Stimulated activated naive CD8-positive, alpha-beta T cell treated with anti-CD3 and anti-CD28 coated beads, Interleukin-15, amount 100 ng/mL, for 72 hours (primary cell): ENCODE results near the gene LRIG3.
"Not testable (repeated sequence)": the region's sequence is repeated elsewhere in the genome, so short reads cannot be mapped to it uniquely, and the experiment has no call there.

Experiments
- ATAC-seq: fragments of 150-1000 bp; cut with Tn5 transposase; 2 replicates; pipeline ENCODE4 v1.10.0; 2021; ENCODE audit warnings: mild to moderate bottlenecking, moderate library complexity
- DNase-seq, 2 donors: peaks; one replicate each; pipeline ENCODE4 v3.0.0; 2021 to 2022
- H3K27ac Mint-ChIP-seq, 2 donors: one replicate each; pipeline ENCODE4 v1.8.0; 2022; ENCODE audit warnings: mild to moderate bottlenecking in 2 of 2, mixed read lengths in 2 of 2, moderate library complexity in 2 of 2
- H3K27me3 Mint-ChIP-seq: one replicate; pipeline ENCODE4 v1.8.0; 2022; ENCODE audit warnings: mixed read lengths
- H3K4me1 Mint-ChIP-seq: one replicate; pipeline ENCODE4 v1.8.0; 2022; ENCODE audit warnings: mild to moderate bottlenecking, mixed read lengths
- H3K4me3 Mint-ChIP-seq, 2 donors: one replicate each; pipeline ENCODE4 v1.8.0; 2022; ENCODE audit warnings: mild to moderate bottlenecking in 2 of 2, mixed read lengths in 2 of 2, moderate library complexity in 1 of 2
- H3K9me3 Mint-ChIP-seq, 2 donors: one replicate each; pipeline ENCODE4 v1.8.0; 2022; ENCODE audit warnings: mixed read lengths in 2 of 2

The LRIG3 gene, protein sequence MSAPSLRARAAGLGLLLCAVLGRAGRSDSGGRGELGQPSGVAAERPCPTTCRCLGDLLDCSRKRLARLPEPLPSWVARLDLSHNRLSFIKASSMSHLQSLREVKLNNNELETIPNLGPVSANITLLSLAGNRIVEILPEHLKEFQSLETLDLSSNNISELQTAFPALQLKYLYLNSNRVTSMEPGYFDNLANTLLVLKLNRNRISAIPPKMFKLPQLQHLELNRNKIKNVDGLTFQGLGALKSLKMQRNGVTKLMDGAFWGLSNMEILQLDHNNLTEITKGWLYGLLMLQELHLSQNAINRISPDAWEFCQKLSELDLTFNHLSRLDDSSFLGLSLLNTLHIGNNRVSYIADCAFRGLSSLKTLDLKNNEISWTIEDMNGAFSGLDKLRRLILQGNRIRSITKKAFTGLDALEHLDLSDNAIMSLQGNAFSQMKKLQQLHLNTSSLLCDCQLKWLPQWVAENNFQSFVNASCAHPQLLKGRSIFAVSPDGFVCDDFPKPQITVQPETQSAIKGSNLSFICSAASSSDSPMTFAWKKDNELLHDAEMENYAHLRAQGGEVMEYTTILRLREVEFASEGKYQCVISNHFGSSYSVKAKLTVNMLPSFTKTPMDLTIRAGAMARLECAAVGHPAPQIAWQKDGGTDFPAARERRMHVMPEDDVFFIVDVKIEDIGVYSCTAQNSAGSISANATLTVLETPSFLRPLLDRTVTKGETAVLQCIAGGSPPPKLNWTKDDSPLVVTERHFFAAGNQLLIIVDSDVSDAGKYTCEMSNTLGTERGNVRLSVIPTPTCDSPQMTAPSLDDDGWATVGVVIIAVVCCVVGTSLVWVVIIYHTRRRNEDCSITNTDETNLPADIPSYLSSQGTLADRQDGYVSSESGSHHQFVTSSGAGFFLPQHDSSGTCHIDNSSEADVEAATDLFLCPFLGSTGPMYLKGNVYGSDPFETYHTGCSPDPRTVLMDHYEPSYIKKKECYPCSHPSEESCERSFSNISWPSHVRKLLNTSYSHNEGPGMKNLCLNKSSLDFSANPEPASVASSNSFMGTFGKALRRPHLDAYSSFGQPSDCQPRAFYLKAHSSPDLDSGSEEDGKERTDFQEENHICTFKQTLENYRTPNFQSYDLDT

DNA sequence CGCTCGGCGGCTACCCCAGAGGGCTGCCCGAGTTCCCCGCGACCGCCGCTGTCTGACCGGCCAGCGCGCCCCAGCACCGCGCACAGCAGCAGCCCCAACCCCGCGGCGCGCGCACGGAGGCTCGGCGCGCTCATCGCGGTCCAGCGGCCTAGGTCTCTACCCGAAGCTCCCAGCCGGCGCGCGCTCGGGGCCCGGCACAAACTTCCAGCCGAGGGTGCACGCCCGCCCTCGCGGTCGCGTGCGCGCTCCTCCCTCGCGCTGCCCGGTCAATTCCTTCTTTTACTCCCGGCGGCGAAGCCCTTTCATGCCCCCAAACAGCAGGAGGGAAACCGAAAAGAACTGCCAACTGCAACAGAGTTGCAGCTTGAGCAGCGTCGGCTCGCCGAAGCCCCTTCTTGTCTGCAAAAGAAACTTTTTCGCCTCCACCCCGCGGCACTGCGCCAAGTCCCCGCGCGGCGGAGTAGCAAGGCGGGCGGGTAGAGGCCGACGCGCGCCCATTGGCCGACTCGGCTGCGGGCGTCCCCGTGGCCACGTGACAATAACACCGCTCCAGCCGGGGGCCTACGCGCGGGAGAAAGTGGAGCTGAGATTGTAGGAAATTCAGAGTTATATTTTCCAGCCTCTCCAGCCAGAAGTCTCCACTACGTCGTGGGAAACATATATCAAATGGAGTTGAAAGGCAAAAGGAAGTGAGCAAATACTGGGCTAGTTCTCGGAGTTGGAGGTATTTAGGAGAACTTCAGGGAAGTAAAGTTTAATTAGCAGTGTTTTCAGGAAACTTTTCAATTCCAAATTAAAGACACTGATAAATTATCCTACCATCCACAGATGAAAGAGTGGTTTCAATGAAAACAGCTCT is at the start of gene LRIG3:
Gene LRIG3 (minus strand): TSS at position 403 of the 859 bp plus-strand sequence. CDS start 269 bp downstream, at position 134.
- Mint-ChIP-seq H3K27me3 (peaks cover 56% of the 10 kb centered on the region), H3K27ac (no peak within 1 kb of the TSS)
- peak; percentile 11 to 18 for DNase-seq

DNA sequence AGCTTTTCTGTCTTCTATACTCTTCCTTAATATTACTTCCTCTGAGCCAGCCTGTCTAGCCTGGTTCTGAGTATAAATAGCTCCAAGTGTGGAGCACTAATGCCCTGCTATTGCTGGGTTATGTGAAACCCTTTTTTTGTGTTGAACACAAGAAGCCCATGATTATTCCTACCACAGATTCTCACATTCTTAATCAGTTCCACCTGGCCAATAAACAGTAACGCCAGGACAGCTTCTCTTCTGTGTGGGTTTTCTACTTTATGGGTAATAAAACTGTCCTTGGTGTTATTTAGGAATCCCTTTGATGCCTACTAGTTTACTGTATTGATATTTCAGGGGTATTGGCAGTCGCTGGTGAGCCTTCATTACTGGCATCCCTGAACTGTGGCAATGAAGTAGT is 48.9 kb upstream of the LRIG3 start:
- ATAC-seq (no peak), DNase-seq (no peak)
- H3K4me3 Mint-ChIP-seq, result no peak overlapping the region
- no peaks in the 10 kb centered on the region for H3K27me3 Mint-ChIP-seq
- H3K4me1 Mint-ChIP-seq, result no peaks in the 10 kb centered on the region
- H3K9me3 Mint-ChIP-seq, result peaks cover 0 to 7% of the 10 kb centered on the region in 2 donors
- no peak overlapping the region for H3K27ac Mint-ChIP-seq

More for the DNA sequence above, at the start of gene LRIG3:
- Mint-ChIP-seq H3K4me3 (peak within 1 kb of the TSS; percentile 69 to 82), H3K9me3 (peaks cover 6 to 7% of the 10 kb centered on the region in 2 donors), H3K4me1 (peaks cover 11% of the 10 kb centered on the region)
- ATAC-seq, result peak; percentile 80

DNA sequence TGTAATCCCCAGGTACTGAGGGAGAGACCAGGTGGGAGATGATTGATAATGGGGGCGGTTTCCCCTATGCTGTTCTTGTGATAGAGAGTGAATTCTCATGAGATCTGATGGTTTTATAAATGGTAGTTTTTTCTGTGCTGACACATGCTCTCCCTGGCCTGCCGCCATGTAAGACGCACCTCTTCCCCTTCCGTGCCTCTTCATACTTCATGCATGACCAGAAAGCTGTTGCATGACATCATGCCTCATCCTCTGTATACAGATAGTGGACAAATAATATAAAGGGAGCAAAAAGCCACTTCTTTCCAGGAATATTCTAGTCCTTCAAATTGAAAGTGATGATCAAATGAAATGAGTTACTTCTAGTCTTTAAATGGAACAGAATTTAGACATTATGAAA is 47.3 kb upstream of the LRIG3 start:
- Mint-ChIP-seq H3K27ac (no peak overlapping the region), H3K27me3 (no peaks in the 10 kb centered on the region), H3K9me3 (peaks cover 0 to 7% of the 10 kb centered on the region in 2 donors), H3K4me3 (no peak overlapping the region), H3K4me1 (no peaks in the 10 kb centered on the region)
- ATAC-seq (no peak), DNase-seq (no peak)

DNA sequence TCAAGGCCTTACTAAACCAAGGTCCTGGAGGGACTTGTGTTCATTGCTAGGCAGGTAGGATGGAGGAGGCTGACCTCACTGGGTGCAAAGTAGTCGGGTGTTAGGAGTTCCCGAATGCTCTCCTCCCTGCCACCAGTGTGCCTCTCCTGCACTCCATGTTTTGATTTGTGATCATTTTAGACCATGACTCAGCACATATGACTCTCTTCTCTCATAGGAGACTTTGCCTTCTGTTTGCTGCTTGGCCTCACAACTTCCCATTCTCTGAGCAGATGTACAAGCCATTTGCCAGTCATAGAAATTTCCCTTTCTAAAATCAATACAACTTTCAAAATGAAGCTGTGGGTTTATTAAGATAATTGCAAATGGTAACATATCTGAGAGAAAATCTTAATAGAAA is 46.6 kb upstream of the LRIG3 start:
- DNase-seq (no peak), ATAC-seq (no peak)
- H3K4me1 Mint-ChIP-seq, result no peaks in the 10 kb centered on the region
- H3K4me3 Mint-ChIP-seq, result no peak overlapping the region
- peaks cover 0 to 7% of the 10 kb centered on the region in 2 donors for H3K9me3 Mint-ChIP-seq
- H3K27ac Mint-ChIP-seq, result peak overlapping the region; percentile 42 to 76
- no peaks in the 10 kb centered on the region for H3K27me3 Mint-ChIP-seq

DNA sequence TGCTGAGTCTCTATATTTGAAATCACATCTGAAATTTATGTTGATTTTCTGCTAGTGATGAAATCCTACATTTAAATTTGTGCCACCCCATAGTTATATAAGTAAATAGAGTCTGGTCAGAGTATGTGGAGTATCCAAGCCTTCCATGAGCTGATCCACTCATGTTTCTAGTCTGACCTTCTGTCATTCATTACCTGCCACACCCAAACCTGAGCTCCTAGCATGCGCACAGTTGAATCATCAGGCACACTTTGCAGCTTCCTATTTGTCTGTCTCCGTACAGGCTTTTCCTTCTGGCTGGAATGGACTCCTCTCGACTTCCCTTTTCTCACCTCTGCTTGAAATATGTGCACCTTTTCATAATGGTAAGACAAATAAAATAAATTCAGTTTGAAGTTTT is 45.3 kb upstream of the LRIG3 start:
- H3K27ac Mint-ChIP-seq, result no peak overlapping the region
- peaks cover 0 to 7% of the 10 kb centered on the region in 2 donors for H3K9me3 Mint-ChIP-seq
- H3K27me3 Mint-ChIP-seq, result no peaks in the 10 kb centered on the region
- H3K4me1 Mint-ChIP-seq, result no peaks in the 10 kb centered on the region
- no peak overlapping the region for H3K4me3 Mint-ChIP-seq
- DNase-seq, result no peak
- no peak for ATAC-seq

DNA sequence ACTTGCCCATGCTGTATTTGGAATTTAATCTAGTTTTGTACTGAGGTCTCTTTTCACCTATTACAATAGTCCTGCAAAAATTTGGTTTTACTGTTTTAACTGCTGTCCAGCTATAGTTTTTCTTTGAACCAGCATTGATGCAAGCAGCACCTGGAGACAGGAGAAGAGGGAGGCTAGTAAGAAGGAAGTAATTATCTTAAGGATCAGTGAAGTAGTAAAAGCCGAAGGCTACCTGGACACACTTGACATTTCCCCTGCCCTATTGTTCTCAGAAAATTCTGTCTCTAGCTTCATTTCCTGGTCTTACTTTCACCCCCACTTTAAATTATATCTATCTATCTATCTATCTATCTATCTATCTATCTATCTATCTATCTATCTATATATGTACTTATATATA is 43.5 kb upstream of the LRIG3 start:
- Mint-ChIP-seq H3K4me1 (no peaks in the 10 kb centered on the region), H3K27ac (no peak overlapping the region), H3K9me3 (peaks cover 0 to 2% of the 10 kb centered on the region in 2 donors), H3K4me3 (no peak overlapping the region), H3K27me3 (no peaks in the 10 kb centered on the region)
- DNase-seq (no peak), ATAC-seq (no peak)

DNA sequence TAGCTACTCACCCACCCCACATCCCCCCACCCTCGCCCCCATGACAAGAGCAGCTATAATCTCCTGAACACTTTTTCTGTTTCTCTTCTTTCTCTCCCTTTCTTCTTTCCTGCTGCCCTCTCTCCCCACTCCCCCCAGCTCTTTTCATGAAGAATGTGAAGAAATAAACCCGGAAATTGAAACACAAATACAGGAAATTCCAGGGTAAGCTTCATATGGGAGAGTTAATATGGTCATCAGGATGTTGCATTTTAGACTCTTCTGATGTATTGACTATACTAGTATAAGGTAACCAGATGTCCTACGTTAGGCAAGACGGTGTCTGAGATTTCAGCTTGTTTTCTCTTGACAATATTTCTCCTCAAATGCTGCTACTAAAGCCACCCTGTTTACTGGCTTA is 41.6 kb upstream of the LRIG3 start:
- no peaks in the 10 kb centered on the region for H3K4me1 Mint-ChIP-seq
- ATAC-seq (no peak), DNase-seq (no peak)
- no peaks in the 10 kb centered on the region for H3K27me3 Mint-ChIP-seq
- no peaks in the 10 kb centered on the region for H3K9me3 Mint-ChIP-seq
- no peak overlapping the region for H3K4me3 Mint-ChIP-seq
- H3K27ac Mint-ChIP-seq, result no peak overlapping the region

DNA sequence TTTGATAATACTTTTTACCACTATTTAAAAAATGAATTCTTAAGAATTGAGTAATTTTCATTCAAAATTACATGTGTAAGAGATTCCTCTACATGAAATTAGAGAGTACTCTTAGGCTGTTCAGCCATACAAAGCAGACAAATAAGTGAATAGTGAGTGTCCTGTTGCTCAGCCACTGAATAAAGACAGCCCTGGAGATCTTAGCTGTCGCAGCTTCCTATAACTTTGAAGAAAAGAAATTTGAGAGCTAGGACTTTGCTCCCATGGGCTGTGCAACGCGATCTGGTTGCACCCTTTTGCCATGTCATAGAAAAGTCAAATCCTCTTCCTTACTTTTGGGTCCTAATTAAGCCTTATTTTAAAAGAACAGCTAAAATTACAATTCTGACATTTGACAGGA is 40.9 kb upstream of the LRIG3 start:
- ATAC-seq (no peak), DNase-seq (no peak)
- H3K9me3 Mint-ChIP-seq, result no peaks in the 10 kb centered on the region
- no peaks in the 10 kb centered on the region for H3K27me3 Mint-ChIP-seq
- H3K4me3 Mint-ChIP-seq, result no peak overlapping the region
- H3K27ac Mint-ChIP-seq, result no peak overlapping the region
- no peaks in the 10 kb centered on the region for H3K4me1 Mint-ChIP-seq

DNA sequence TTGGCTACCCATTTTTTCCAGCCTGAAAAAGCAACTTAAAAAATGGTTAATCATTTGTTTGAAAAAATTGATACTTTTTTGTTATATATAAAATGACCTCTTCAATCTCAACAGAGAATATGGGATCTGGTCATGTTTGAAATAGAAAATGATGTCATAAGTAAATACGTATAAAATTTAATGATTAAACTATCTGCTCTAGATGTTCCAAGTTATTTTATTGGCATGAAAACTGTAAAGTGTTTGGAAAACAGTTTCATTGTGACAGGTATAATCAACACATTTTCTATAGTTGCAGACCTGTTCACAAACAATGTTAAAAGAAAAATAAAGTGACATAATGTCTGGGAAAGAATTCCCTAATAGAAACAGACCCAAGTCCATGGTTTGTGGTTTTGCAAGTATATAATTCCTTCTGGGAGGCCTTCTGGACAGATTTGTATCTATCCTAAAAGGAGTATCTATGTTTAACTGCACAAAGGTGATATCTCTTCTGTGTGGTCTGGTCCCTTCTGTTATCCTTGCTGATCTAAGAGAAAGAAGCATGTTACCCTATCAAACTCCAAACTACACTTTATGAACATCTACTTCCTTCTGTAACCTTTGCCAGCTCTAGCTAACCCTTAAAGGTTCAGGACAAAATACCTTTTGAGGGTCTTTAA is 39.5 kb upstream of the LRIG3 start:
- no peak for DNase-seq
- Mint-ChIP-seq H3K9me3 (no peaks in the 10 kb centered on the region), H3K4me1 (no peaks in the 10 kb centered on the region)

DNA sequence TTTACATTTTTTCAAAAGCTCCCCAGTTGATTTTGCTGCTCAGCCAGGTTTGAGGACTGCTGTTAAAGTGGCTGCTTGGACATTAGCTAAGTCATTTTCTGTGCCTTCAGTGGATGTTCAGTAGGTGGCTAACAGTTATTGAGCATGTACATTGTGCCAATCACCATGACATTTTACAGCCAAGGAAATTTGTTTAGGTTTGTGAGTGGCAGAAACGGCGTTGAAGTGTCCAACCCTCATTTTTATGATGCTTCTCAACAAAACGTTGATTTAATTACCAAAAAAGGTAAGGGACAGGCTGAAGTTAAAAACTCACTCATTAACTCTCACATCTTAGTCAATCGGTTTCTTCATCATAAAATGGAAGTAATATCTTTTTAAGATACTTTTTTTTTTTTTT is 37.0 kb upstream of the LRIG3 start:
- no peak overlapping the region for H3K4me3 Mint-ChIP-seq
- no peak overlapping the region for H3K27ac Mint-ChIP-seq
- no peaks in the 10 kb centered on the region for H3K9me3 Mint-ChIP-seq
- H3K4me1 Mint-ChIP-seq, result no peaks in the 10 kb centered on the region
- ATAC-seq (no peak), DNase-seq (no peak)
- H3K27me3 Mint-ChIP-seq, result no peaks in the 10 kb centered on the region

More for the DNA sequence above, 39.5 kb upstream of the LRIG3 start:
- ATAC-seq, result no peak
- Mint-ChIP-seq H3K4me3 (no peak overlapping the region), H3K27me3 (no peaks in the 10 kb centered on the region), H3K27ac (no peak overlapping the region)

DNA sequence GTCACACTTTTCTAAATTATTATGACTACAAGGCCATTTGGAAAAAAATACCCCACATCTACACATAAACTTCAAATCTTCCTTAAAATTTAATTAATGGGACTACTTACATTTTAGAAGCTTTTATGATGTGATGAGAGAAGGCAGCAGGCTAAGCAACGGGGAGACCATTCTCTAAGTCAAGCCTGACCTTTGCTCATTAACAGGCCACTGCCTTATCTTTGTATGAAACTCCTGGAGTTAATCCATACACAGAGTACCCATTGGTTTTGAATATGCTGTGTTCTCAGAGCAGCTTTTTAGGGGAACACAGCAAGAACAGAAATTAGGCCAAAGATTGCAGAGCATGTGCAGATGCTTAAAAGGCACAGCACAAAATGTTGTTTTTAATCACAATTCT is 35.5 kb upstream of the LRIG3 start:
- no peak overlapping the region for H3K27ac Mint-ChIP-seq

DNA sequence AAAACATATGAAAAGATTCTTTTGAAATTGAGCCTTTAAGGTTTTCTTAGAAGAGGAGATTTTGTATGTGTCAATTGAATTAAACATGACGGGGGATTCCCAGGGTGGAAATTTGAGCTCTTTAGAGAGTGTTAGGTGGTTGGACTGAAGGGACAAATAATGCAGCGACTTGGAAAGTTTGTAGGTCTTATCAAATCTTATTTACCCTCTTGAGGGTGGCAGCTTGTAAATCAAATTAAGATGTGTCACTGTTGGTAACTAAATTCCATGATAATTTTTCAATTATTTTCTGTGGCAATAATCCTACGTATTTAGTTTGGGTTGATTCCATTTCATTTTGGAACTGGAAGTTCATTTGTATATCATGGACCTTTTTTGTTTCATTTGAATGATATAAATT is 33.7 kb upstream of the LRIG3 start:
- Mint-ChIP-seq H3K4me3 (no peak overlapping the region), H3K4me1 (no peaks in the 10 kb centered on the region), H3K27me3 (no peaks in the 10 kb centered on the region), H3K9me3 (peaks cover 4 to 9% of the 10 kb centered on the region in 2 donors), H3K27ac (no peak overlapping the region)
- ATAC-seq, result no peak
- DNase-seq, result no peak

More for the DNA sequence above, 35.5 kb upstream of the LRIG3 start:
- no peak for ATAC-seq
- Mint-ChIP-seq H3K4me1 (no peaks in the 10 kb centered on the region), H3K9me3 (no peaks in the 10 kb centered on the region), H3K27me3 (no peaks in the 10 kb centered on the region), H3K4me3 (no peak overlapping the region)
- DNase-seq, result no peak

DNA sequence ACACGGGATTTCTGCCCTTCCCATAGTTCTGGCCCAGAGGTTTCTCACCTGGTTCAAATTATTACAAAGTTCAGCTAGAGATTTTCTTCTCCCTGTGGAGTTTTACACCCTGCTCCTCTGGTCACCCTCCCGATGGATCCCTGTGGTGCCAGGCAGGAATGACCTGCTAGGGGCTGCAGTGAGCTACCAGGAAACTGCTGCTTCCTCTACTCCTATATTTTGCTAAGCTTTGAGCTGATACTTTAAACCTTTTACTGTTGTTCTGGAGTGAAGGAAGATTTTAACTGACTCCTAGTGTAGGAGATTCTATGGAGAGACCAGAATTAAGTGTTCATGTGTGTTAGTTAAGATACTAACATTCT is 30.4 kb upstream of the LRIG3 start:
- Mint-ChIP-seq H3K27me3 (no peaks in the 10 kb centered on the region), H3K4me1 (no peaks in the 10 kb centered on the region), H3K4me3 (no peak overlapping the region), H3K27ac (peak overlapping the region in 1 of 2 donors; percentile 55), H3K9me3 (peaks cover 9 to 16% of the 10 kb centered on the region in 2 donors)
- ATAC-seq, result no peak
- DNase-seq, result no peak

DNA sequence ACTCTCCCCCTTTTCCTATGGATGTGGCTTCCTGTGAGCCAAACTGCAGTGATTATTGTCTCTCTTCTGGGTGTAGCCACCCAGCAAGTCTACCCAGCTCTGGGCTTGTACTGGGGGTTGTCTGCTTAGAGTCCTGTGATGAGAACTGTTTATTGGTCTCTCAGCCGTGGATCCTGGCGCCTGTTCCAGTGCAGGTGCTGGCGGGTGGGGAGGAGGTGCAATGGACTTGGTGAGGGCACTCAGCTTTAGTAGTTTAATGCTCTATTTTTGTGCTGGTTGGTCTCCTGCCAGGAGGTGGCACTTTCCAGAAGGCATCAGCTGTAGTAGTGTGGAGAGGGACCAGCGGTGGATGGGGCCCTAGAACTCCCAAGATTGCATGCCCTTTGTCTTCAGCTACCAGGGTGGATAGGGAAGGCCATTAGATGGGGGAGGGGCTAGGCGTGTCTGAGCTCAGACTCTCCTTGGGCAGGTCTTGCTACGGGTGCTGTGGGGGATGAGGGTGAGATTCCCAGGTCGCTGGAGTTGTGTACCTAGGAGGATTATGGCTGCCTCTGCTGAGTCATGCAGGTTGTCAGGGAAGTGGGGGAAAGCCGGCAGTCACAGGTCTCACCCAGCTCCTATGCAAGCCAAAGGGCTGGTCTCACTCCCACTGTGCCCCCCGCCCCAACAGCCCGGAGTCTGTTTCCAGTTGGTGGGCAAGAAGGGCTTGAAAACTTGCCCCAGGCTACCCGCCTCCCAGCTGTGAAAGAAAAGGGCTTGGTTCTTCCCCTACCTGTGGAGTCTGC is 29.8 kb upstream of the LRIG3 start:
- H3K27ac Mint-ChIP-seq, result peak overlapping the region in 1 of 2 donors; percentile 72
- not testable (repeated sequence) for ATAC-seq, H3K4me3 Mint-ChIP-seq, H3K27me3 Mint-ChIP-seq, H3K4me1 Mint-ChIP-seq, DNase-seq
- peaks cover 9 to 16% of the 10 kb centered on the region in 2 donors for H3K9me3 Mint-ChIP-seq
